Measurements from ENCODE around the gene ST6GALNAC3. TPM values are rescaled to one million over a fixed set of nuclear protein-coding genes. Genes with fewer than 3 reads are reported as not detected.

Gene ST6GALNAC3
- polyA plus RNA-seq, 1 donor (not counting 4 experiments of a cell fraction or from before 2014, with no cell fraction given), result 0.08 TPM

DNA sequence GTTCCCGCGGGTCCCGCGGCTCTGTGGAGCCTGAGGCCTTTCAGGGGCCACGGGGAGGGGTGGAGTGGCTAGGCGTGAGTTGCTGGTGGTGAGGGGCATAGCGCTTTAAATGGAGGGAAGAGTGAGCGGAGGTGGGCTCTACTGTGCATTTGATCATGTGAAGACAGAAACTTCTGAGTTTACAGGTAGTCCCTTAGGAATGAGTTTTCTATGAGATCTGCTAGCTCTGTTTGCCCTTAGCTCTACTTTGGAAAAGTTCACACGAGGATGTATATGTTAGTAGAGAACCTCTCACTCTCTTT lies 593 bp downstream of the ST6GALNAC3 start:
- Histone ChIP-seq H3K27ac (ENCODE audit: control insufficient read depth, insufficient read depth, low read length) (no peak overlapping the region), H3K27me3 (ENCODE audit: control insufficient read depth, extremely low read depth, insufficient read depth, low read length) (no peaks in the 10 kb centered on the region), H3K9me3 (ENCODE audit: control insufficient read depth, low read depth, low read length) (no peaks in the 10 kb centered on the region), H3K4me2 (ENCODE audit: control insufficient read depth, extremely low read depth, insufficient read depth, low read depth, low read length) (peak overlapping the region; percentile 87), H4K20me1 (ENCODE audit: control insufficient read depth, extremely low read depth, insufficient read depth, low read length) (no peaks in the 10 kb centered on the region), H3K9ac (ENCODE audit: control insufficient read depth, extremely low read depth, insufficient read depth, low read length) (no peak overlapping the region), H3K9me1 (ENCODE audit: control insufficient read depth, extremely low read depth, insufficient read depth, low read length) (no peaks in the 10 kb centered on the region), H3K4me3 (ENCODE audit: control insufficient read depth in 2 of 3, extremely low read depth in 1 of 3, insufficient read depth in 2 of 3, low read depth in 1 of 3, low read length in 3 of 3) (peak overlapping the region in 1 of 3 experiments; percentile 70), H3K36me3 (ENCODE audit: control insufficient read depth in 2 of 2, extremely low read depth in 1 of 2, insufficient read depth in 2 of 2, low read length in 2 of 2) (no peaks in the 10 kb centered on the region), H2AFZ (ENCODE audit: control insufficient read depth, low read length) (no peak overlapping the region), H3K79me2 (ENCODE audit: control insufficient read depth, insufficient read depth, low read length) (no peaks in the 10 kb centered on the region), H3K4me1 (ENCODE audit: control insufficient read depth, extremely low read depth, insufficient read depth, low read length) (no peaks in the 10 kb centered on the region)
- DNase-seq (ENCODE audit: low read depth, low spot score) (no peak), FAIRE-seq (no peak)
- no peak for TF ChIP-seq CTCF (optimal IDR thresholded peaks at IDR 0.05 in 1 of 3, IDR thresholded peaks at IDR 0.05 in 1 of 3, conservative IDR thresholded peaks at IDR 0.05 in 1 of 3; ENCODE audit: extremely low read depth in 1 of 3, insufficient read depth in 2 of 3, low read length in 3 of 3)
- TF ChIP-seq EZH2 (IDR thresholded peaks at IDR 0.05; ENCODE audit: low read length), result no peak
- dilution Hi-C loops (cut with MboI; ENCODE audit: extremely low pct_ligation_motif_present, low sequenced_read_pairs), result no loop called here

- DNase-seq (ENCODE audit: low read depth, low spot score) (no peak), FAIRE-seq (no peak)
- Histone ChIP-seq H3K4me2 (ENCODE audit: control insufficient read depth, extremely low read depth, insufficient read depth, low read depth, low read length) (no peak overlapping the region), H3K4me1 (ENCODE audit: control insufficient read depth, extremely low read depth, insufficient read depth, low read length) (no peaks in the 10 kb centered on the region), H3K36me3 (ENCODE audit: control insufficient read depth in 2 of 2, extremely low read depth in 1 of 2, insufficient read depth in 2 of 2, low read length in 2 of 2) (no peaks in the 10 kb centered on the region), H3K9ac (ENCODE audit: control insufficient read depth, extremely low read depth, insufficient read depth, low read length) (no peak overlapping the region), H3K9me3 (ENCODE audit: control insufficient read depth, low read depth, low read length) (no peaks in the 10 kb centered on the region), H3K27me3 (ENCODE audit: control insufficient read depth, extremely low read depth, insufficient read depth, low read length) (no peaks in the 10 kb centered on the region), H3K9me1 (ENCODE audit: control insufficient read depth, extremely low read depth, insufficient read depth, low read length) (no peaks in the 10 kb centered on the region), H4K20me1 (ENCODE audit: control insufficient read depth, extremely low read depth, insufficient read depth, low read length) (no peaks in the 10 kb centered on the region), H3K79me2 (ENCODE audit: control insufficient read depth, insufficient read depth, low read length) (no peaks in the 10 kb centered on the region), H3K27ac (ENCODE audit: control insufficient read depth, insufficient read depth, low read length) (no peak overlapping the region), H2AFZ (ENCODE audit: control insufficient read depth, low read length) (no peak overlapping the region), H3K4me3 (ENCODE audit: control insufficient read depth in 2 of 3, extremely low read depth in 1 of 3, insufficient read depth in 2 of 3, low read depth in 1 of 3, low read length in 3 of 3) (no peak overlapping the region)
- no peak for TF ChIP-seq EZH2 (IDR thresholded peaks at IDR 0.05; ENCODE audit: low read length)
- no peak for TF ChIP-seq CTCF (optimal IDR thresholded peaks at IDR 0.05 in 1 of 3, IDR thresholded peaks at IDR 0.05 in 1 of 3, conservative IDR thresholded peaks at IDR 0.05 in 1 of 3; ENCODE audit: extremely low read depth in 1 of 3, insufficient read depth in 2 of 3, low read length in 3 of 3)
- dilution Hi-C loops (cut with MboI; ENCODE audit: extremely low pct_ligation_motif_present, low sequenced_read_pairs), result no loop called here
Measured at GRCh38 chr1:76075877-76076276, 1.3 kb downstream of the ST6GALNAC3 start.

Data from keratinocyte (primary cell).